ENCODE data around the gene LTBP3. TPM values are rescaled to one million over a fixed set of nuclear protein-coding genes. Genes with fewer than 3 reads are reported as not detected.
A peak's percentile ranks its signal among the peaks of the same experiment; 100 is the strongest.

LTBP3 gene
- polyA plus RNA-seq, 1 of the 3 experiments (the other 2 are of a cell fraction) = 167 TPM

DNA sequence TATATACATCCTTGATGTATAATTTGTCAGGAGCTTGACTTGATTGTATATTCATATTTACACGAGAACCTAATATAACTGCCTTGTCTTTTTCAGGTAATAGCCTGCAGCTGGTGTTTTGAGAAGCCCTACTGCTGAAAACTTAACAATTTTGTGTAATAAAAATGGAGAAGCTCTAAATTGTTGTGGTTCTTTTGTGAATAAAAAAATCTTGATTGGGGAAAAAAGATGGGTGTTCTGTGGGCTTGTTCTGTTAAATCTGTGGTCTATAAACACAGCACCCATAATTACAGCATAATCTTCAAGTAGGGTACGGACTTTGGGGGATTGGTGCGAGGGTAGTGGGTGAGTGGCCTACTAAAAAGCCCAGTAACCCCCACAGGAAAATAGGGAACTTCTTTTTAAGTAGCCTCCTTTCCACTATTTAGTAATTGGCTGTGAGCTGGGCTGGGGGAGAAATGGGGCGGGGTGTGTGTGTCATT, 51.8 kb downstream of the LTBP3 start:
- POLR2A ChIA-PET = interaction anchor here (0.7 to 26.8 kb wide), 15 partner anchors 8 to 185 kb away, joined by 3 to 1027 read pairs (median 6); partner anchors contain the start of genes DPF2, MALAT1, NEAT1 and SCYL1
- DNase-seq = no peak
- 18% methylated on average over 4 of the region's 4 CpGs for WGBS (ENCODE audit: low lambda C conversion rate)

DNA sequence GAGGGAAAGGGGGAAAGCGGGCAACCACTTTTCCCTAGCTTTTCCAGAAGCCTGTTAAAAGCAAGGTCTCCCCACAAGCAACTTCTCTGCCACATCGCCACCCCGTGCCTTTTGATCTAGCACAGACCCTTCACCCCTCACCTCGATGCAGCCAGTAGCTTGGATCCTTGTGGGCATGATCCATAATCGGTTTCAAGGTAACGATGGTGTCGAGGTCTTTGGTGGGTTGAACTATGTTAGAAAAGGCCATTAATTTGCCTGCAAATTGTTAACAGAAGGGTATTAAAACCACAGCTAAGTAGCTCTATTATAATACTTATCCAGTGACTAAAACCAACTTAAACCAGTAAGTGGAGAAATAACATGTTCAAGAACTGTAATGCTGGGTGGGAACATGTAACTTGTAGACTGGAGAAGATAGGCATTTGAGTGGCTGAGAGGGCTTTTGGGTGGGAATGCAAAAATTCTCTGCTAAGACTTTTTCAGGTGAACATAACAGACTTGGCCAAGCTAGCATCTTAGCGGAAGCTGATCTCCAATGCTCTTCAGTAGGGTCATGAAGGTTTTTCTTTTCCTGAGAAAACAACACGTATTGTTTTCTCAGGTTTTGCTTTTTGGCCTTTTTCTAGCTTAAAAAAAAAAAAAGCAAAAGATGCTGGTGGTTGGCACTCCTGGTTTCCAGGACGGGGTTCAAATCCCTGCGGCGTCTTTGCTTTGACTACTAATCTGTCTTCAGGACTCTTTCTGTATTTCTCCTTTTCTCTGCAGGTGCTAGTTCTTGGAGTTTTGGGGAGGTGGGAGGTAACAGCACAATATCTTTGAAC, 52.5 kb downstream of the LTBP3 start:
- H3K36me3 ChIP-seq (replicated peaks in 1 of 2; ENCODE audit: control insufficient read depth in 1 of 2, insufficient read depth in 2 of 2, low read length in 1 of 2) = peaks cover 60 to 61% of the 10 kb centered on the region in 2 experiments

More for the DNA sequence above, 51.8 kb downstream of the LTBP3 start:
- no peaks in the 10 kb centered on the region for H3K27me3 ChIP-seq (ENCODE audit: insufficient read depth)
- TF ChIP-seq, protein P1, sequence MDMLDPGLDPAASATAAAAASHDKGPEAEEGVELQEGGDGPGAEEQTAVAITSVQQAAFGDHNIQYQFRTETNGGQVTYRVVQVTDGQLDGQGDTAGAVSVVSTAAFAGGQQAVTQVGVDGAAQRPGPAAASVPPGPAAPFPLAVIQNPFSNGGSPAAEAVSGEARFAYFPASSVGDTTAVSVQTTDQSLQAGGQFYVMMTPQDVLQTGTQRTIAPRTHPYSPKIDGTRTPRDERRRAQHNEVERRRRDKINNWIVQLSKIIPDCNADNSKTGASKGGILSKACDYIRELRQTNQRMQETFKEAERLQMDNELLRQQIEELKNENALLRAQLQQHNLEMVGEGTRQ (IDR thresholded peaks at IDR 0.05; ENCODE audit: borderline replicate concordance, low read depth, low read length) = no peak
- 0 out of 2 replicates have a peak, but pooled peaks have one; percentile 31 for TF ChIP-seq SIN3A (IDR thresholded peaks at IDR 0.05; ENCODE audit: borderline replicate concordance, low read depth, low read length)
- H2AFZ ChIP-seq (ENCODE audit: low read depth) = no peak overlapping the region
- H3K4me1 ChIP-seq (ENCODE audit: control insufficient read depth in 1 of 2, insufficient read depth in 2 of 2, low read depth in 1 of 2, low read length in 1 of 2) = peaks cover 0 to 19% of the 10 kb centered on the region in 2 experiments; a peak in 2 of 4 replicates
- H3K36me3 ChIP-seq (replicated peaks in 1 of 2; ENCODE audit: control insufficient read depth in 1 of 2, insufficient read depth in 2 of 2, low read length in 1 of 2) = peaks cover 53 to 55% of the 10 kb centered on the region in 2 experiments
- H3K4me3 ChIP-seq (ENCODE audit: low read depth in 2 of 2, low read length in 1 of 2) = peak overlapping the region; percentile 84 to 87
- H3F3A ChIP-seq (replicated peaks; ENCODE audit: insufficient read depth) = peaks cover 98% of the 10 kb centered on the region
- peaks cover 66% of the 10 kb centered on the region for H4K20me1 ChIP-seq (ENCODE audit: insufficient read depth)
- peak overlapping the region; percentile 87 for H3K4me2 ChIP-seq
- peaks cover 84% of the 10 kb centered on the region for H3K79me2 ChIP-seq (ENCODE audit: insufficient read depth)
- peak overlapping the region; percentile 100 for H3K9ac ChIP-seq
- H3K9me3 ChIP-seq = no peaks in the 10 kb centered on the region
- peak overlapping the region; percentile 71 to 99; a peak in 3 of 4 replicates for H3K27ac ChIP-seq (ENCODE audit: low read depth in 2 of 2, low read length in 1 of 2)
- no peaks in the 10 kb centered on the region for H3K9me2 ChIP-seq
- CTCF ChIA-PET = interaction anchor here (0.6 to 8.8 kb wide), 10 partner anchors 8 to 976 kb away, joined by 3 to 223 read pairs (median 6); partner anchors contain the start of genes MALAT1 and NEAT1

More for the DNA sequence above, 52.5 kb downstream of the LTBP3 start:
- ChIA-PET CTCF (interaction anchor here (0.6 to 8.8 kb wide), 12 partner anchors 7 to 976 kb away, joined by 3 to 223 read pairs (median 5); partner anchors contain the start of genes MALAT1 and NEAT1), POLR2A (interaction anchor here (0.6 to 26.8 kb wide), 16 partner anchors 8 to 207 kb away, joined by 3 to 1027 read pairs (median 4); partner anchors contain the start of genes DPF2, MALAT1, NEAT1 and SLC25A45)
- 0 out of 2 replicates have a peak, but pooled peaks have one; percentile 1 for TF ChIP-seq PBX3 (IDR thresholded peaks at IDR 0.05)
- peak; percentile 55; the same call in 1 of the 2 replicates for TF ChIP-seq ZBTB33 (IDR thresholded peaks at IDR 0.05; ENCODE audit: borderline replicate concordance, low read depth)
- peak; percentile 86 for TF ChIP-seq POLR2AphosphoS5 (IDR thresholded peaks at IDR 0.05; ENCODE audit: low read depth, low read length)
- TF ChIP-seq SIN3A (IDR thresholded peaks at IDR 0.05; ENCODE audit: borderline replicate concordance, low read depth, low read length) = peak; percentile 9; the same call in 1 of the 2 replicates
- no peak for TF ChIP-seq NFIC (IDR thresholded peaks at IDR 0.05; ENCODE audit: borderline replicate concordance)
- TF ChIP-seq, protein P2, sequence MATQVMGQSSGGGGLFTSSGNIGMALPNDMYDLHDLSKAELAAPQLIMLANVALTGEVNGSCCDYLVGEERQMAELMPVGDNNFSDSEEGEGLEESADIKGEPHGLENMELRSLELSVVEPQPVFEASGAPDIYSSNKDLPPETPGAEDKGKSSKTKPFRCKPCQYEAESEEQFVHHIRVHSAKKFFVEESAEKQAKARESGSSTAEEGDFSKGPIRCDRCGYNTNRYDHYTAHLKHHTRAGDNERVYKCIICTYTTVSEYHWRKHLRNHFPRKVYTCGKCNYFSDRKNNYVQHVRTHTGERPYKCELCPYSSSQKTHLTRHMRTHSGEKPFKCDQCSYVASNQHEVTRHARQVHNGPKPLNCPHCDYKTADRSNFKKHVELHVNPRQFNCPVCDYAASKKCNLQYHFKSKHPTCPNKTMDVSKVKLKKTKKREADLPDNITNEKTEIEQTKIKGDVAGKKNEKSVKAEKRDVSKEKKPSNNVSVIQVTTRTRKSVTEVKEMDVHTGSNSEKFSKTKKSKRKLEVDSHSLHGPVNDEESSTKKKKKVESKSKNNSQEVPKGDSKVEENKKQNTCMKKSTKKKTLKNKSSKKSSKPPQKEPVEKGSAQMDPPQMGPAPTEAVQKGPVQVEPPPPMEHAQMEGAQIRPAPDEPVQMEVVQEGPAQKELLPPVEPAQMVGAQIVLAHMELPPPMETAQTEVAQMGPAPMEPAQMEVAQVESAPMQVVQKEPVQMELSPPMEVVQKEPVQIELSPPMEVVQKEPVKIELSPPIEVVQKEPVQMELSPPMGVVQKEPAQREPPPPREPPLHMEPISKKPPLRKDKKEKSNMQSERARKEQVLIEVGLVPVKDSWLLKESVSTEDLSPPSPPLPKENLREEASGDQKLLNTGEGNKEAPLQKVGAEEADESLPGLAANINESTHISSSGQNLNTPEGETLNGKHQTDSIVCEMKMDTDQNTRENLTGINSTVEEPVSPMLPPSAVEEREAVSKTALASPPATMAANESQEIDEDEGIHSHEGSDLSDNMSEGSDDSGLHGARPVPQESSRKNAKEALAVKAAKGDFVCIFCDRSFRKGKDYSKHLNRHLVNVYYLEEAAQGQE (IDR thresholded peaks at IDR 0.05; ENCODE audit: low read depth, low read length) = peak; percentile 16; the same call in 1 of the 2 replicates
- TF ChIP-seq CHD2 (IDR thresholded peaks at IDR 0.05; ENCODE audit: low read length, partially characterized antibody) = no peak
- TF ChIP-seq TAF1 (IDR thresholded peaks at IDR 0.05; ENCODE audit: borderline replicate concordance, low read depth, low read length) = 0 out of 2 replicates have a peak, but pooled peaks have one; percentile 23
- Histone ChIP-seq H3K79me2 (ENCODE audit: insufficient read depth) (peaks cover 86% of the 10 kb centered on the region), H3K27ac (ENCODE audit: low read depth in 2 of 2, low read length in 1 of 2) (peak overlapping the region; percentile 71 to 99), H4K20me1 (ENCODE audit: insufficient read depth) (peaks cover 72% of the 10 kb centered on the region), H3K4me1 (ENCODE audit: control insufficient read depth in 1 of 2, insufficient read depth in 2 of 2, low read depth in 1 of 2, low read length in 1 of 2) (peaks cover 0 to 19% of the 10 kb centered on the region in 2 experiments; a peak in 2 of 4 replicates), H3K4me3 (ENCODE audit: low read depth in 2 of 2, low read length in 1 of 2) (peak overlapping the region; percentile 84 to 87), H3K4me2 (peak overlapping the region; percentile 87), H3F3A (replicated peaks; ENCODE audit: insufficient read depth) (peaks cover 100% of the 10 kb centered on the region), H3K9me2 (no peaks in the 10 kb centered on the region), H3K9me3 (no peaks in the 10 kb centered on the region), H3K27me3 (ENCODE audit: insufficient read depth) (no peaks in the 10 kb centered on the region), H2AFZ (ENCODE audit: low read depth) (no peak overlapping the region), H3K9ac (peak overlapping the region; percentile 100)
- WGBS (ENCODE audit: low lambda C conversion rate) = 6% methylated on average over 12 of the region's 12 CpGs
- DNase-seq = no peak
